Measurements from ENCODE around the gene SNAPC1. TPM values are rescaled to one million over a fixed set of nuclear protein-coding genes. Genes with fewer than 3 reads are reported as not detected.
A peak's percentile ranks its signal among the peaks of the same experiment; 100 is the strongest.

The SNAPC1 gene
- total RNA-seq, 1 donor from 2014 or later, result 7.9 TPM

DNA sequence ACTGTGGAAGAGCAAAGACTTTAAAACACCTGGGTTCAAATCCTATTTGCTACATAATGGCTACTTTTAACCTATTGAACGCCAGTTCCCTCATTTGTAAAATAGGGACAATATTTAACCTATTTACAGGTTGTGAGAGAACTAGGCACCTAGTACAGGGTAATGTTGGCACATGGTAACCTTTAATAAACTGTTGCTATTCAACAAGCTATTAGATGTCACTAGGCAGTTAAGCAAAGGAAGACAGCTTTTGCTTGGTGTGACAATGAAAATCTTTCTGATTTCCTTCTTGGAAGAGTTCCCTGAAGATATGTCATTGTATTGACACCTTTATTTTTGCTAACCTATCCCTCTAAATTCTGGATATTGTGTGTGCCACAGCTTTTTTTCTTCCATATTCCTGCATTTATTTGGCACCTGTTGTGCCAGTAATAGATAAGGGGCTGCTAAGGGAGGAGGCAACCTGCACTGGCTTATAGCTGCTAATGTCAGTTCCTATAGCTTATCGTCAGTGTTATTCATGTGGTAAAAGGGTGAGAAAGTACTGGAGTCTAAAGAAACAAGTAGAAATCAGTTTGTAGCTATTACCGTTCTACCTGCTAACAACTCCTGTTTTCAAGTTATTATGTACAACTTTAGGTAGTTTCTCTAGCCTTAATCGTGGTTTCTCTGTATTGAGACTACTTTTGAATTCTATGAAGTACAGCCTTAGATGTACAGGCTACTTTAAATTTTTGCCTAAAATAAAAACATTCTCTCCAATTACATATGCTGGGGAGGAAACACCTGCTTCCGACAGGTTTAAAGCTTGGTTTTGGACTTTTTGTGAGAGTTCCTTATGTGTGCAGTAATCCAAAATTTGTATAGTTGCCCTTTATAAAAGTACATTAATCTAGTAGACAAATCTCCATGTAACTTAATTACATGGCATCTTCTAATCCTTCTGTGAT is 42.6 kb upstream of the SNAPC1 start:
- Mint-ChIP-seq H3K9me3 (ENCODE audit: low read depth) (no peaks in the 10 kb centered on the region), H3K4me1 (ENCODE audit: low read depth) (peaks cover 86% of the 10 kb centered on the region), H3K27ac (ENCODE audit: unreplicated experiment) (peak overlapping the region; percentile 38), H3K27me3 (ENCODE audit: low read depth) (no peaks in the 10 kb centered on the region), H3K4me3 (ENCODE audit: unreplicated experiment) (peak overlapping the region; percentile 2), H3K36me3 (ENCODE audit: low read depth) (peaks cover 19% of the 10 kb centered on the region)
- no peak for DNase-seq (ENCODE audit: low spot score)
- TF ChIP-seq, protein P1, sequence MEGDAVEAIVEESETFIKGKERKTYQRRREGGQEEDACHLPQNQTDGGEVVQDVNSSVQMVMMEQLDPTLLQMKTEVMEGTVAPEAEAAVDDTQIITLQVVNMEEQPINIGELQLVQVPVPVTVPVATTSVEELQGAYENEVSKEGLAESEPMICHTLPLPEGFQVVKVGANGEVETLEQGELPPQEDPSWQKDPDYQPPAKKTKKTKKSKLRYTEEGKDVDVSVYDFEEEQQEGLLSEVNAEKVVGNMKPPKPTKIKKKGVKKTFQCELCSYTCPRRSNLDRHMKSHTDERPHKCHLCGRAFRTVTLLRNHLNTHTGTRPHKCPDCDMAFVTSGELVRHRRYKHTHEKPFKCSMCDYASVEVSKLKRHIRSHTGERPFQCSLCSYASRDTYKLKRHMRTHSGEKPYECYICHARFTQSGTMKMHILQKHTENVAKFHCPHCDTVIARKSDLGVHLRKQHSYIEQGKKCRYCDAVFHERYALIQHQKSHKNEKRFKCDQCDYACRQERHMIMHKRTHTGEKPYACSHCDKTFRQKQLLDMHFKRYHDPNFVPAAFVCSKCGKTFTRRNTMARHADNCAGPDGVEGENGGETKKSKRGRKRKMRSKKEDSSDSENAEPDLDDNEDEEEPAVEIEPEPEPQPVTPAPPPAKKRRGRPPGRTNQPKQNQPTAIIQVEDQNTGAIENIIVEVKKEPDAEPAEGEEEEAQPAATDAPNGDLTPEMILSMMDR (IDR thresholded peaks at IDR 0.05), result no peak

DNA sequence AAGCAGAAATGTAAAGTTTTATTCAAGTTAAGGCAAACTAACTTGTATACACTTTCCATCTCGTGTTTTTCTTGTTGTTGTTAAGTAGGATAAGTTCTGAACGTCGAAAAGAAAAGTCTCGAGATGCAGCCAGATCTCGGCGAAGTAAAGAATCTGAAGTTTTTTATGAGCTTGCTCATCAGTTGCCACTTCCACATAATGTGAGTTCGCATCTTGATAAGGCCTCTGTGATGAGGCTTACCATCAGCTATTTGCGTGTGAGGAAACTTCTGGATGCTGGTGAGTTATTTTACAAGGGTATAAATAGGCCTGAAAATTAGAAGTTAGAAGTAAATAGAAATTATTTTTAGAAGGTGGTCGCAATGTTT is 41.9 kb upstream of the SNAPC1 start:
- Mint-ChIP-seq H3K4me3 (ENCODE audit: unreplicated experiment) (peak overlapping the region; percentile 2), H3K4me1 (ENCODE audit: low read depth) (peaks cover 85% of the 10 kb centered on the region), H3K9me3 (ENCODE audit: low read depth) (no peaks in the 10 kb centered on the region), H3K27me3 (ENCODE audit: low read depth) (no peaks in the 10 kb centered on the region), H3K36me3 (ENCODE audit: low read depth) (peaks cover 24% of the 10 kb centered on the region), H3K27ac (ENCODE audit: unreplicated experiment) (peak overlapping the region; percentile 34)
- TF ChIP-seq, protein P1 (IDR thresholded peaks at IDR 0.05), result no peak
- DNase-seq (ENCODE audit: low spot score), result no peak

DNA sequence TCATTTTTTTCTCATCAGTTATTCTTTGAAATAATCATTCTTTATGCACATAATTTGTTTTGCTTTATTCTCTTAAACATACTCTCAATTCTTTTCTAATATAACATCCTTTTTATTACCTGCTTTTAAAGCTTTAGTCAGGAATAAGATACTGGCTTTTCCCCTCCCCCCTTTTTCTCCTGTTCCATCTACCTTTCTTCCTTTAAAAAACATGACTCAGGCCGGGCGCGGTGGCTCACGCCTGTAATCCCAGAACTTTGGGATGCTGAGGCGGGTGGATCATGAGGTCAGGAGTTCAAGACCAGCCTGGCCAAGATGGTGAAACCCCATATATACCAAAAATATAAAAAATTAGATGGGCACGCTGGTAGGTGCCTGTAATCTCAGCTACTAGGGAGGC is 41.5 kb upstream of the SNAPC1 start:
- Mint-ChIP-seq H3K4me1 (ENCODE audit: low read depth) (peaks cover 80% of the 10 kb centered on the region), H3K9me3 (ENCODE audit: low read depth) (no peaks in the 10 kb centered on the region)

DNA sequence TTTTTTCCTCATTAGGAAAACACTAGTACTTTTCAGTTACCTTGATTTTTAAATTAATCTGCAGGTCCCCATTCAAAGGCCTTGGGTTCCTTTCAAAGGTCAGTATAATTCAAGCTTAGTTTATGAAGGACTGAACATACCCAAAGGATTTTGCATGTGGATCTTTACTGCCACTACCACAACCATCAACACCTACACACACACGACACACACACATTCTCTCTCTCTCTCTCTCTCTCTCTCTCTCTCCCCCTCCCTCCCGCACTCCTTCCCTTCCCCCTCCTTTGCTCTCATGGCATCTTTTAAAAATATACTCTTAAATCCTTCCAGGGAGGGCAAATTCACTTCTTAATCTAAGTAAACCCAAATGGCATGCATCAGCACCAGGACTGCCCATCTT is 38.1 kb upstream of the SNAPC1 start:
- H3K4me1 Mint-ChIP-seq (ENCODE audit: low read depth), result peaks cover 68% of the 10 kb centered on the region
- H3K27me3 Mint-ChIP-seq (ENCODE audit: low read depth), result no peaks in the 10 kb centered on the region
- H3K27ac Mint-ChIP-seq (ENCODE audit: unreplicated experiment), result peak overlapping the region; percentile 29
- no peaks in the 10 kb centered on the region for H3K9me3 Mint-ChIP-seq (ENCODE audit: low read depth)
- H3K36me3 Mint-ChIP-seq (ENCODE audit: low read depth), result peaks cover 54% of the 10 kb centered on the region
- H3K4me3 Mint-ChIP-seq (ENCODE audit: unreplicated experiment), result no peak overlapping the region
- DNase-seq (ENCODE audit: low spot score), result no peak
- TF ChIP-seq, protein P1 (IDR thresholded peaks at IDR 0.05), result no peak

More for the DNA sequence above, 41.5 kb upstream of the SNAPC1 start:
- Mint-ChIP-seq H3K4me3 (ENCODE audit: unreplicated experiment) (peak overlapping the region; percentile 38), H3K27me3 (ENCODE audit: low read depth) (no peaks in the 10 kb centered on the region), H3K36me3 (ENCODE audit: low read depth) (peaks cover 24% of the 10 kb centered on the region), H3K27ac (ENCODE audit: unreplicated experiment) (peak overlapping the region; percentile 67)
- TF ChIP-seq, protein P1 (IDR thresholded peaks at IDR 0.05), result no peak
- no peak for DNase-seq (ENCODE audit: low spot score)

DNA sequence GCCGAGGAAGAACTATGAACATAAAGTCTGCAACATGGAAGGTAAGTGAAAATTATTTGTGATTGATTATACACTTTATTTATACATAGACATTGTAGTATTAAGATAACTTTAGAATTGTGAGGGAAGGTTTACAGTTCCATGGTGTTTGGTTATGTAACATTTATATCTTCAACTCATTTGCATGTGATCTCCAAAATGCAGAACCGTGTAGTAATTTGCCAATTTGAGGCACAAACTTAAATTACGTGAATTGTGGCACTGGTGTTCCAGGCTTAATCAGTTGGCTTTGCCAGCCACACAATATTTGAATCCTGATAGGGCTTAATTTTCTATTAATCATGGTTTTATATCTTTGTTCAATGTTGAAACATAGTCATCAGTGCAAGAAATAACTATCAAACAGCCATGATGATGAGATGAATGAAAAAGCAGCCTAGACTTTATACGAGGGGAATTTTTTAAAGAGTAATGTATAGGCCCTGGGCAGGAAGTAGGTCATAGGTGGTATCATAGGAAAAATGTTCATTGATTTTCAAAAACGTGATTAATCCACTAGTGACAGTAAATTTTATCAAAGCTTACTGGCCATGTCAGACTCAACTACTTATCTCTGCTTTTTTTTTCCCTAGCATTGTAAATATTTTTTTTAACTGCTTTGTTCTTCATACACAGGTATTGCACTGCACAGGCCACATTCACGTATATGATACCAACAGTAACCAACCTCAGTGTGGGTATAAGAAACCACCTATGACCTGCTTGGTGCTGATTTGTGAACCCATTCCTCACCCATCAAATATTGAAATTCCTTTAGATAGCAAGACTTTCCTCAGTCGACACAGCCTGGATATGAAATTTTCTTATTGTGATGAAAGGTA is 35.2 kb upstream of the SNAPC1 start:
- Mint-ChIP-seq H3K27me3 (ENCODE audit: low read depth) (no peaks in the 10 kb centered on the region), H3K4me3 (ENCODE audit: unreplicated experiment) (no peak overlapping the region), H3K4me1 (ENCODE audit: low read depth) (peaks cover 63% of the 10 kb centered on the region), H3K9me3 (ENCODE audit: low read depth) (no peaks in the 10 kb centered on the region), H3K36me3 (ENCODE audit: low read depth) (peaks cover 71% of the 10 kb centered on the region), H3K27ac (ENCODE audit: unreplicated experiment) (peak overlapping the region; percentile 82)
- TF ChIP-seq, protein P1 (IDR thresholded peaks at IDR 0.05), result no peak
- DNase-seq (ENCODE audit: low spot score), result no peak

Measured in chondrocyte (in vitro differentiated cells).